HG02623 (cell line): ENCODE results near the gene SFXN3.

ENCODE experiments used
- ATAC-seq: cut with Tn5 transposase; IDR thresholded peaks from one replicate; pipeline ENCODE4 v1.9.1; 2021; ENCODE audit warnings: moderate library complexity; ENCODE audit not compliant: unreplicated experiment

Gene SFXN3

GRCh38 chr10:100999742-101000126 lies 31.3 kb upstream of the SFXN3 start, which contains the start of gene LZTS2:
Gene LZTS2, plus strand, starts transcription at chr10:100999808. Its CDS starts 2,731 bp downstream, at chr10:101002539.
- peak; percentile 11 for ATAC-seq

GRCh38 chr10:101000127-101000914 lies 30.7 kb upstream of the SFXN3 start:
- ATAC-seq: no peak

GRCh38 chr10:101000915-101001658 lies 29.9 kb upstream of the SFXN3 start:
- ATAC-seq: no peak

- ATAC-seq: no peak
Observed at GRCh38 chr10:101001659-101002035, 29.4 kb upstream of the SFXN3 start.

GRCh38 chr10:101002456-101002855 lies 28.6 kb upstream of the SFXN3 start:
- no peak for ATAC-seq

GRCh38 chr10:101003639-101004206 lies 27.3 kb upstream of the SFXN3 start:
- no peak for ATAC-seq

GRCh38 chr10:101005361-101005760 lies 25.7 kb upstream of the SFXN3 start:
- no peak for ATAC-seq

- ATAC-seq: no peak
Observed at GRCh38 chr10:101005869-101006567, 25.0 kb upstream of the SFXN3 start.

- ATAC-seq: no peak
Observed at GRCh38 chr10:101006593-101007098, 24.4 kb upstream of the SFXN3 start.

- ATAC-seq: no peak
Observed at GRCh38 chr10:101007099-101007711, 23.8 kb upstream of the SFXN3 start.

GRCh38 chr10:101007915-101008822 lies 22.9 kb upstream of the SFXN3 start:
- no peak for ATAC-seq

GRCh38 chr10:101008823-101009423 lies 22.1 kb upstream of the SFXN3 start:
- no peak for ATAC-seq

GRCh38 chr10:101010329-101010728 lies 20.7 kb upstream of the SFXN3 start:
- ATAC-seq: no peak

- ATAC-seq: no peak
Observed at GRCh38 chr10:101011517-101012423, 19.3 kb upstream of the SFXN3 start.

GRCh38 chr10:101012525-101013364 lies 18.3 kb upstream of the SFXN3 start:
- ATAC-seq: peak; percentile 73

- no peak for ATAC-seq
Observed at GRCh38 chr10:101013365-101013825, 17.6 kb upstream of the SFXN3 start.

- ATAC-seq: no peak
Observed at GRCh38 chr10:101014230-101014884, 16.7 kb upstream of the SFXN3 start.
